RPMI7951 (cell line): Measurements from ENCODE around the gene PRKG1. TPM values are rescaled to one million over a fixed set of nuclear protein-coding genes. Genes with fewer than 3 reads are reported as not detected.
"Not testable (repeated sequence)": the region's sequence is repeated elsewhere in the genome, so short reads cannot be mapped to it uniquely, and the experiment has no call there.

Experiments
- DNase-seq: peaks from one replicate; pipeline ENCODE4 v3.0.0-alpha.2; 2012; ENCODE audit warnings: low read depth
- total RNA-seq: library from RNA; depleted of rRNA; stranded (reverse); fragments of >200 nt; shearing (Covaris generic); gene quantifications from 2 replicates; pipeline ENCODE4 v1.2.3, GENCODE V29; 2014

Gene PRKG1
- total RNA-seq, 1 experiment from 2014 or later = 0.12 TPM

- DNase-seq = no peak
These were observed 1045.2 kb downstream of the PRKG1 start for GRCh38 chr10:52119507-52119906.

GRCh38 chr10:52121688-52122087, 1047.4 kb downstream of the PRKG1 start:
- DNase-seq = no peak

GRCh38 chr10:52128056-52128683, 1053.9 kb downstream of the PRKG1 start:
- no peak for DNase-seq

GRCh38 chr10:52129410-52130178, 1055.3 kb downstream of the PRKG1 start:
- no peak for DNase-seq

- DNase-seq = no peak
These were observed 1060.8 kb downstream of the PRKG1 start for GRCh38 chr10:52135101-52135500.

- no peak for DNase-seq
These were observed 1062.6 kb downstream of the PRKG1 start for GRCh38 chr10:52136921-52137320.

- DNase-seq = no peak
These were observed 1069.1 kb downstream of the PRKG1 start for GRCh38 chr10:52143338-52143737.

GRCh38 chr10:52145636-52146035, 1071.3 kb downstream of the PRKG1 start:
- DNase-seq = no peak

GRCh38 chr10:52146766-52147165, 1072.5 kb downstream of the PRKG1 start:
- no peak for DNase-seq

GRCh38 chr10:52170776-52171175, 1096.5 kb downstream of the PRKG1 start:
- DNase-seq = no peak

- no peak for DNase-seq
These were observed 1098.3 kb downstream of the PRKG1 start for GRCh38 chr10:52172581-52172980.

- DNase-seq = no peak
These were observed 1111.0 kb downstream of the PRKG1 start for GRCh38 chr10:52185256-52185655.

GRCh38 chr10:52187521-52188258, 1113.4 kb downstream of the PRKG1 start:
- DNase-seq = no peak

GRCh38 chr10:52191049-52191448, 1116.8 kb downstream of the PRKG1 start:
- no peak for DNase-seq

GRCh38 chr10:52194191-52194590, 1119.9 kb downstream of the PRKG1 start:
- DNase-seq = no peak

GRCh38 chr10:52194716-52195115, 1120.4 kb downstream of the PRKG1 start:
- DNase-seq = no peak

GRCh38 chr10:52197098-52197497, 1122.8 kb downstream of the PRKG1 start:
- DNase-seq = no peak

- DNase-seq = no peak
These were observed 1124.3 kb downstream of the PRKG1 start for GRCh38 chr10:52198540-52198939.

- DNase-seq = not testable (repeated sequence)
These were observed 1130.6 kb downstream of the PRKG1 start for GRCh38 chr10:52204906-52205305.

GRCh38 chr10:52208365-52208764, 1134.1 kb downstream of the PRKG1 start:
- DNase-seq = no peak

GRCh38 chr10:52210161-52210560, 1135.9 kb downstream of the PRKG1 start:
- no peak for DNase-seq

GRCh38 chr10:52212062-52212461, 1137.8 kb downstream of the PRKG1 start:
- DNase-seq = no peak

- no peak for DNase-seq
These were observed 1138.5 kb downstream of the PRKG1 start for GRCh38 chr10:52212802-52213201.
